Measurements from ENCODE around the gene ACSM5.
"Not testable (repeated sequence)": the region's sequence is repeated elsewhere in the genome, so short reads cannot be mapped to it uniquely, and the experiment has no call there.

DNA sequence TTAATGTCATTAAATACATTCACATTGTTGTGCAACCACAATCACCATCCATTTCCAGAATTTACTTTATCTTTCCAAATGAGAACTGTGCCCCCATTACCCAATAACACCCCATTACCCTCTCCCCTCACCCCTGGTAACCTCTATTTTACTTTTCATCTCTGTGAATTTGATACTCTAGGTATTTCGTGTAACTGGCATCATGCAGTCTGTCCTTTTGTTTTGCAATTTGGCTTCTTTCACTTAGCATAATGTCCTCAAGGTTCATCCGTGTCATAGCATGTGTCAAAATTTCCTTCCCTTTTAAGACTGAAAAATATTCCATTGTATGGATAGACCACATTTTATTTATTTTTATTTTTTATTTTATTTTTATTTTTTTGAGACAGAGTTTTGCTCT lies 12.4 kb downstream of the ACSM5 start:
- TF ChIP-seq, protein P1, sequence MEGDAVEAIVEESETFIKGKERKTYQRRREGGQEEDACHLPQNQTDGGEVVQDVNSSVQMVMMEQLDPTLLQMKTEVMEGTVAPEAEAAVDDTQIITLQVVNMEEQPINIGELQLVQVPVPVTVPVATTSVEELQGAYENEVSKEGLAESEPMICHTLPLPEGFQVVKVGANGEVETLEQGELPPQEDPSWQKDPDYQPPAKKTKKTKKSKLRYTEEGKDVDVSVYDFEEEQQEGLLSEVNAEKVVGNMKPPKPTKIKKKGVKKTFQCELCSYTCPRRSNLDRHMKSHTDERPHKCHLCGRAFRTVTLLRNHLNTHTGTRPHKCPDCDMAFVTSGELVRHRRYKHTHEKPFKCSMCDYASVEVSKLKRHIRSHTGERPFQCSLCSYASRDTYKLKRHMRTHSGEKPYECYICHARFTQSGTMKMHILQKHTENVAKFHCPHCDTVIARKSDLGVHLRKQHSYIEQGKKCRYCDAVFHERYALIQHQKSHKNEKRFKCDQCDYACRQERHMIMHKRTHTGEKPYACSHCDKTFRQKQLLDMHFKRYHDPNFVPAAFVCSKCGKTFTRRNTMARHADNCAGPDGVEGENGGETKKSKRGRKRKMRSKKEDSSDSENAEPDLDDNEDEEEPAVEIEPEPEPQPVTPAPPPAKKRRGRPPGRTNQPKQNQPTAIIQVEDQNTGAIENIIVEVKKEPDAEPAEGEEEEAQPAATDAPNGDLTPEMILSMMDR (IDR thresholded peaks at IDR 0.05): not testable (repeated sequence)
- not testable (repeated sequence) for TF ChIP-seq POLR2AphosphoS5, EP300 (IDR thresholded peaks at IDR 0.05)
